ENCODE results near the gene ABCD1. TPM values are rescaled to one million over a fixed set of nuclear protein-coding genes. Genes with fewer than 3 reads are reported as not detected.

The ABCD1 gene
- total and polyA plus RNA-seq, 10 donors = 5.1 to 28.1 (median 19.6) TPM

- Histone ChIP-seq H3K27me3 (replicated peaks in 1 of 7) (peaks cover 0 to 10% (median 0%) of the 10 kb centered on the region in 7 donors), H3K27ac (no peak overlapping the region)
- DNase-seq = peak; percentile 77
Observed at GRCh38 chrX:153768311-153769157, 43.9 kb downstream of the ABCD1 start.

GRCh38 chrX:153769158-153769864, 44.7 kb downstream of the ABCD1 start:
- Histone ChIP-seq H3K36me3 (no peaks in the 10 kb centered on the region), H3K27me3 (replicated peaks in 1 of 7) (peaks cover 0 to 6% (median 0%) of the 10 kb centered on the region in 7 donors), H3K9me3 (no peaks in the 10 kb centered on the region), H3K27ac (no peak overlapping the region), H3K4me3 (no peak overlapping the region), H3K4me1 (peaks cover 0 to 33% (median 15%) of the 10 kb centered on the region in 6 donors)
- intact Hi-C loops (cut with DNase I; ENCODE audit: low total_unique reads) = no loop called here
- 85 to 96% (median 92%) methylated on average over 8 to 23 of the region's 23 CpGs for WGBS, 5 donors
- TF ChIP-seq POLR2AphosphoS5 (IDR thresholded peaks at IDR 0.05) = no peak
- no peak for TF ChIP-seq POLR2A (IDR thresholded peaks at IDR 0.05)
- no peak for TF ChIP-seq CTCF (IDR thresholded peaks at IDR 0.05 in 8 of 11, conservative IDR thresholded peaks at IDR 0.05 in 3 of 11)
- peak; percentile 71 for DNase-seq

More at GRCh38 chrX:153768311-153769157, 43.9 kb downstream of the ABCD1 start:
- TF ChIP-seq CTCF (IDR thresholded peaks at IDR 0.05 in 8 of 11, conservative IDR thresholded peaks at IDR 0.05 in 3 of 11) (peak in 1 of 11 experiments; percentile 15), POLR2AphosphoS5 (IDR thresholded peaks at IDR 0.05) (no peak)
- Histone ChIP-seq H3K4me3 (no peak overlapping the region), H3K4me1 (peaks cover 0 to 39% (median 20%) of the 10 kb centered on the region in 6 donors), H3K36me3 (no peaks in the 10 kb centered on the region), H3K9me3 (no peaks in the 10 kb centered on the region)
- 59 to 86% (median 75%) methylated on average over 3 to 22 of the region's 22 CpGs for WGBS, 5 donors
- intact Hi-C loops (cut with DNase I; ENCODE audit: low total_unique reads) = no loop called here

- peaks cover 0 to 26% (median 11%) of the 10 kb centered on the region in 6 donors for H3K4me1 ChIP-seq
- H3K27ac ChIP-seq = no peak overlapping the region
- peak; percentile 72 for DNase-seq
- intact Hi-C loops (cut with DNase I; ENCODE audit: low total_unique reads) = no loop called here
- WGBS, 5 donors = 82 to 98% (median 86%) methylated on average over 5 to 25 of the region's 25 CpGs
- no peak overlapping the region for H3K4me3 ChIP-seq
- H3K36me3 ChIP-seq = no peaks in the 10 kb centered on the region
- no peaks in the 10 kb centered on the region for H3K9me3 ChIP-seq
- TF ChIP-seq POLR2A (IDR thresholded peaks at IDR 0.05) (no peak), CTCF (IDR thresholded peaks at IDR 0.05 in 8 of 11, conservative IDR thresholded peaks at IDR 0.05 in 3 of 11) (no peak), POLR2AphosphoS5 (IDR thresholded peaks at IDR 0.05) (no peak)
- H3K27me3 ChIP-seq (replicated peaks in 1 of 7) = peaks cover 0 to 6% (median 0%) of the 10 kb centered on the region in 7 donors
Observed at GRCh38 chrX:153769865-153770600, 45.4 kb downstream of the ABCD1 start.
